GM12891 (cell line): ENCODE results near the gene LCE3B.

Source experiments
- PAX5 ChIP-seq: IDR thresholded peaks from 2 replicates; pipeline ENCODE4 v1.6.1; 2011; ENCODE audit warnings: low read length, moderate library complexity, mild to moderate bottlenecking; ENCODE audit not compliant: insufficient read depth, severe bottlenecking
- POLR2A ChIP-seq: IDR thresholded peaks from 2 replicates; pipeline ENCODE4 v1.6.1; 2011; ENCODE audit warnings: low read depth, low read length, control low read depth
- POLR2AphosphoS5 ChIP-seq: IDR thresholded peaks from 2 replicates; pipeline ENCODE4 v1.6.1; 2011; ENCODE audit warnings: low read depth, low read length, control low read depth
- SPI1 ChIP-seq: IDR thresholded peaks from 2 replicates; pipeline ENCODE4 v1.6.1; 2011; ENCODE audit warnings: low read depth, low read length, control low read depth
- TAF1 ChIP-seq: IDR thresholded peaks from 2 replicates; pipeline ENCODE4 v1.6.1; 2011; ENCODE audit warnings: low read depth, low read length, control low read depth

GRCh38 chr1:152640351-152640750 is 26.7 kb downstream of the LCE3B start:
- TF ChIP-seq PAX5 (no peak), POLR2A (no peak), TAF1 (no peak), POLR2AphosphoS5 (no peak), SPI1 (no peak)
